Measurements from ENCODE around the gene RASSF3.
"Not testable (repeated sequence)": the region's sequence is repeated elsewhere in the genome, so short reads cannot be mapped to it uniquely, and the experiment has no call there.

Gene RASSF3, protein sequence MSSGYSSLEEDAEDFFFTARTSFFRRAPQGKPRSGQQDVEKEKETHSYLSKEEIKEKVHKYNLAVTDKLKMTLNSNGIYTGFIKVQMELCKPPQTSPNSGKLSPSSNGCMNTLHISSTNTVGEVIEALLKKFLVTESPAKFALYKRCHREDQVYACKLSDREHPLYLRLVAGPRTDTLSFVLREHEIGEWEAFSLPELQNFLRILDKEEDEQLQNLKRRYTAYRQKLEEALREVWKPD

DNA sequence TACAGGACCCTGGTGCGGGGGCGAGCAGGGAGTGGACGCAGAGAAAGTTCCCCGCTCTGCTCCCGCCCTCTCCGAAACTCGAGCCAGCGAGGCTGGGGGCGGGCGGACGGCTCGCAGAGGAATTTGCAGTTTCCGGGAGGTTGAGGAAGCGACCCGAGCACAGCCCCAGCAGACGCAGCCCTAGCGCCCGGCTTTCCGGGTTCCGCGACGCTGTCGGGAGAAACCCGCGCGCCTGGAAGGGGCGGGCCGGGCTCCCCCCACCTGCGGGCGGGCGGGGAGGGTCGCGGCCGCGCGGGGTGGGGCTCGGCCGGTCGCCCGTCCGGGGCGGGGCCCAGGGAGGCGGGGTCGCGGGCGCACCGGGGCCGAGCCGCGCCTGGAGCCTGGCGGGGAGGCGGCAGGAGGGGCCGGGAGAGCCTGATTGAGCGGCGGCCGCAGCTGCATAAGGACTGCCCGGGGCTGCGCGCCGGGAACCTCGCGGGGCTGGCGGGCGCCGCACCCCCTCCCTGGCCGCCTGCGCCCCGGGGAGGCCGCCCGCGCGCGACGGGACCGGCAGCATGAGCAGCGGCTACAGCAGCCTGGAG, at the start of gene RASSF3:
Gene RASSF3, plus strand, starts transcription at position 417 of the 581 bp plus-strand sequence. Its CDS starts 138 bp downstream, at position 555.
- DNase-seq (ENCODE audit: low read depth) = no peak

DNA sequence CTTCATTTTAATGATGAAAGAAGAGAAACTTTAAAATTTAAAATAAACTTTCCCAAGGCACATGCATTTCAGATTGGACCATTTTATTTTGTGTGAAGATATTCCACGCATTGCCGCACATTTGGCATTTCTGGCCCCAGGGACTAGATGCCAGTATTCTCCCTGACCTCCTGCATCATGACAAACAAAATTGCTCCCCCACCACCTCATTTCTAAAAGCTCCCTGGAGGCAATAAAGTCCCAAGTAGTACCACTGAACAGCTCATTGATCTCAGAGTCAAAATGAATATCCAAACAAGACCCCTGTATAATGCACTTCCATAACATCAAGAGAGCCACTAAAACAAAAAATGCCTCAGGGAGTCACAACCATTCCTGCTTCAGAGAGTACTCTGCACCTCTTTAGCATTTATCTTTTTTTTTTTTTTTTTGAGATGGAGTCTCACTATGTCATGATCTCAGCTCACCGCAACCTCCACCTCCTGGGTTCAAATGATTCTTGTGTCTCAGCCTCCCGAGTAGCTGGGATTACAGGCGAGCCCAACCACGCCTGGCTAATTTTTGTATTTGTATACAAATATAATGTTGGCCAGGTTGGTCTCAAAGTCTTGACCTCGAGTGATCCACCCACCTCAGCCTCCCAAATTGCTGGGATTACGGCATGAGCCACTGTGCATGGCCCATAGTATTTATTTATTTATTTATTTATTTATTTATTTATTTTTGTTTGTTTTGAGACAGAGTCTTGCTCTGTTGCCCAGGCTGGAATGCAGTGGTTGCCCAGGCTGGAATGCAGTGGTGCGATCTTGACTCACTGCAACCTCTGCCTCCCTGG, 48.8 kb upstream of the RASSF3 start:
- DNase-seq (ENCODE audit: low read depth) = no peak

DNA sequence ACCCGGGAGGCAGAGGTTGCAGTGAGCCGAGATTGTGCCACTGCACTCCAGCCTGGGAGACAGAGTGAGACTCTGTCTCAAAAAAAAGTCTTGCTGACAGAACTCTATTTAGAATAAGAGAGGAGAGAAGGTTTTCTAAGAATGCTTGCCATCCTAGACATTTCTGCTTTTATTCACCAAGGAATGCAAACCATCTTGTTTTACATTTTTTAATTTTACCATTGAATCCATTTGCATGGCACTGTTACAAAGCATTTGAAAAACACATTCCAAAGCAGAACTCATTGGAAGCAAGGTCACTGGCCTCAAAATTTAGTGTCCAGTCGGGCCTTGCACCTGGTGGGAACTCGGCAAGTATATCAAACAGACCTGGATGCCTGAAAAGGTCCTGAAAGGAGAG, 44.2 kb upstream of the RASSF3 start:
- DNase-seq (ENCODE audit: low read depth) = no peak

DNA sequence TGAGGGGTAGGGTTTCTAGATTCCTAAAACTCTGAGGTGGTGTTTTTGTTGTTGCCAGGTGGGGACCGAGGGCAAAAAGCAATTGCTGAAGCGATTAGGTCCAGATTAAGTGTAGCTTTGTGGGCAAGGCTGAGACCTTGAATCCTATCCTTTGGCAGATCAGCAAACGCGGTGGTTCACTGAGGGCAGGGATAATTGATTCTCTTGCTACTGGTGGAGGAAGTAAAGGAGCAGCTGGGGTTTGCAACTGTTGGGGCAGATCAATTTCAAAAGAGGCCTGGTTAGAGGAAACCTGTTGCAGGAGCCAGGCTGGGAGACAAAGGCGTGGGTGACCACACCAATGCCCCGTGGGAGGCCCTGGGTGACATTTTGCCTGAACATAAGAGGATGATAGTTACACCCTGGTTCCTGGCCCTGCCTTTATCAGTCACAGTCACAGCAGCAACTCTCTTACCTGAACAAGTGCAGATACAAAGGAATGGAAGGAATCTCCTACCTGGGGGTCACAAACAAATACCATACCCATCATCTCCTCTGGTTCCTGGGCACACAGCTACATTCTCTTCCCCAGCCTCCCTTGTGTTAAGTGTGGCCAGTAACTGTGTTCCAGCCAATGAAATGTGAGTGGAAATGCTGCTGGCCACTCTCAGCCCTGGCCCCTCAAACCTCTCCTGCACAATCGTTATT, 43.3 kb upstream of the RASSF3 start:
- DNase-seq (ENCODE audit: low read depth) = no peak

DNA sequence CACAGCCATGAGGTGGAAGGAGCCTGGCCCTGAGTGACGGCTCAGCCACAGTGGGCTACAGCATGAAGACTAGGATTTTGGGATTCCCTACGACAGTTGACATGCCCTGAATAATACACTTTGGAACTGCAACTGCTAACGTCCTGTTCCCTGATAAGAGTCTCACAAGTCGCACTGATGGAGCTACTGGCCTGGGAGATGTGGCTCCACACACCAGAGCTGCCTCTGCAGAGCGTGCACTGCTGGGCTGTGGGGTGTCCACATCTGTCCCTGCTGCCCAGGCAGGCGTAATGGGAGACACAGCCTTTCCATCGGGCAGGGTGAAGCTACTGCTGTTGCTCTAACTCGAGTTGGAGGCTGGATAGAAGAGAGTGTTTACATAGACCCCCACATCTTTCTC, 42.7 kb upstream of the RASSF3 start:
- DNase-seq (ENCODE audit: low read depth) = no peak

DNA sequence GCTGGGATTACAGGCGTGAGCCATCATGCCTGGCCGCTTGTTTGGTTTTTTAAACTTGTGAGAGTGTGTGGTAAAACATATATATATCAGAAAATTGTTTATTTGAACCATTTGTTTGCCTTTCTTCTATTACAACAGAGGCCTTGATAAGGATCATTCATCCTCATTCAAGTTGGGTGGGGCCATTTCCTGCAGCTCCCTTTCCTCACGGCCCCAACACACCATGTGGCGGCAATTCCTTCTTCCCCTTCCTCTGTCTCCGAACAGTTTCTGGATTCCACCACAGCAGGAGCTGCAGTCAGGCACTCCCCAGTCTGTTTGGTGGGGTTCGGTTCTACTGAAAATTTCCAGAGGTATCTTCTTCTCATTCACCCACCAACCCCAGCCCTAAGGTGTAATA, 42.0 kb upstream of the RASSF3 start:
- DNase-seq (ENCODE audit: low read depth) = no peak

DNA sequence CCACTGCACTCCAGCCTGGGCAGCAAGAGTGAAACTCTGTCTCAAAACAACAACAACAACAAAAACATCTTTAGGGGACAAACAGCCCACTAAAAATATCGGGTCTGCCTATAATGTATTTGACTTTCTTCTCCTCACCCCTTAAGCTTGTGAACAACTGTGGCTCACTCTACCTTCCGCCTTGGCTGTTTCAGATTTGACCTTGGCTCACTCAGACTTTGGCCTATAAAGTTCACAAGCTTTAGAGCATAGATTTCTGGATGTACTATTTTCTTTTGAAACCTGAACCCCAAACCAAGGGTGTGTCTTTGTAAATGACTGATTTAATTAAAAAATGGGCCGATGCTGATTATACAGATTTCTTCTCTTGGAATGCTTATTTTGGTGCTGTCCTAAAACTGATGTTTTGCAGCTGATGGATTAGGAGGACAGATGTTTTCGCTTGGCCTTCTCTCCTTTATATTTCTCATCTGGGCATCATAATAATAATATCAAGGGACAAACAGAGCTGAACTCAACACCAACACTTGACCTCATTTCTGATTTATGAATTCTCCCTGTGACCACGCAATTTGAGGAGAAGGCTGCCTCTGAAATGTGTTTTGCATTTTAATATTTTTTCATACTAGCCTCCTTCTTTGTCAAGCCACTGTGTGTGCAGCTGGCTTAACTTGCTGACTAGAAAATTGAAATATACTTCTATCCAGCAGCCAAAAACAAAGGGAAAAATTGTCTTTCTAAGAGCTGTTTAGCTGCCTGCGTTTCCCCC, 40.2 kb upstream of the RASSF3 start:
- no peak for DNase-seq (ENCODE audit: low read depth)

DNA sequence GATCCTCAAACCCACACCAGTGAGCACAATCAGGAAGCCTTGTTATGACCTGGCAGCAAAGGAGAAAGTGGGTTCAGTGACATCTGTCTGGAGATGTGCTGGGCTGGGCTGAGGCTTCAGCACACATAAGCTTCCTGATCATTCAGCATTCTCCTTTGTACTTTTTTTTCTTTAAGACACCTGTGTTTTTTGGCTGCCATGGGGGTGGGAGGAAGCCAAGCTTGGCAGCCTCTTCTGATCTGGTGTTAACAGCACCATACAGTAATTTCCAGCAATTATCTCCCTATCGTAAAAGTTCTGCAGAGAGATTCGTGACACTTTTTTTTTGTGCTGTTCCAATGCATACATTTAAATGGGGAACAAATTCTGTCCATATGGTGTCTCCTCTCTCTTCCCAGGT, 38.9 kb upstream of the RASSF3 start:
- no peak for DNase-seq (ENCODE audit: low read depth)

DNA sequence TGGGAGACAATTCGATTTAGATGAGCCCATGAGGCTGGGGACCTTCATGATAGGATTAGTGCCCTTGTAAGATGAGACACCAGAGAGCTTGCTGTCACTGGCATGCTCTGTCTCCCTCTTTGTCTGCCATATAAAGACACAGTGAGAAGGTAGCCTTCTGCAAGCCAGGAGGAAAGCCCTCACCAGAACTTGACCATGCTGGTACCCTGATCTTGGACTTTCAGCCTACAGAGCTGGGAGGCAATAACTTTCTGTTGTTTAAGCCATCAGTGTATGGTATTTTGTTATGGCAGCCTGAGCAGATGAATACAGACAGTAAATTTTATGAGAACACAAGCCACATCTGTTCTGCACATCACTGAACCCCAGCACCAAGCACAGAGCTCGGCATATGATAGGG, 38.1 kb upstream of the RASSF3 start:
- DNase-seq (ENCODE audit: low read depth) = no peak

DNA sequence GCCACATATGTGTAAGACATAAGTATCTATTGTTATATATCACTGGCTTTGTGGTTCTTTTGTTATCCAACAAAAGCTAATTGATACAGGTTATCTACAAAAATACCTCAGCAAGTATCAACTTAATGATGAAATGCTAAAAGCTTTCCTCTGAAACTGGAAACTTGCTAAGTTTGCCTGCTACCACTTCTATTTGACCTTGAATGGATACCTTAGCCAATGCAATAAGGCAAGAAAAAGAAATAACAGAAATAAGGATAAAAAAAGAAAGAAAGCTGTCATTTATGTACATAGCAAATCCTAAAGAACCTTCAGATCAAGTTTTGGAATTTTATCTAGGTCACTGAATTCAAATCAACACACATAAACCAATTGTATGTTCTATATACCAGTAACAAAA, 35.5 kb upstream of the RASSF3 start:
- DNase-seq (ENCODE audit: low read depth) = no peak

DNA sequence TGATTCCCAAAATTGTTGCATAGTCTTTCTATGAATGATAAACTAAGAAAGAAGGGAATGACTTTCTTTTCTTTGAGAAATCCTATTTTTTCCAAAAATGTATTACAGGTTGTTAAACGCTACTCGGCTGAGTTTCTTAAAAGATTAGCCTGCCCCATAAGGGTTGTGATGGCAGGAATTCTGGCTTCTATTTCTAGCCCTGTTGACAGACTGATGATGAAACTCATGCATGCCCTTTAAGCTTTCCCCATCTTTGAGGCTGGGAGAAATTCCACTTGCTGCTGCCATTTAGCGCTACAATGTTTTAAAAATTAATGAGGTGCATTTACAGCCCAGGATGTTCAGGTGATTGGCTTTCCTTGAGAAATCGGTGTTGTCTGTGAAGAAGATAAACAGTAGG, 33.2 kb upstream of the RASSF3 start:
- DNase-seq (ENCODE audit: low read depth) = no peak

DNA sequence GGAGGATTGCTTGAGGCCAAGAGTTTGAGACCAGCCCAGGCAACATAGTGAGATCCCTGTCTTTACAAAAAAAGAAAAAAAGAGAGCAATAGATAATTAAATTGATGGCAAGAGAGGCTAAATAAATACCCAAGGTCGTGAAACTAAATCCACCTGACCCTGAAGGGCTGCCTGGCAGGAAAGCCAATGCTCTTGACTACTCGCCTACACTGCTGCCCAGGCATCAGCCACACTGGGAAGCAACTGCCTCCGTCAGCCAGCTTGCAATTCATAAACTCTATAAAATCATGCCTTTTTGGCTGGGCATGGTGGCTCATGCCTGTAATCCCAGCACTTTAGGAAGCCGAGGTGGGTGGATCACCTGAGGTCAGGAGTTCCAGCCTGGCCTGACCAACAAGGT, 31.7 kb upstream of the RASSF3 start:
- DNase-seq (ENCODE audit: low read depth) = no peak

DNA sequence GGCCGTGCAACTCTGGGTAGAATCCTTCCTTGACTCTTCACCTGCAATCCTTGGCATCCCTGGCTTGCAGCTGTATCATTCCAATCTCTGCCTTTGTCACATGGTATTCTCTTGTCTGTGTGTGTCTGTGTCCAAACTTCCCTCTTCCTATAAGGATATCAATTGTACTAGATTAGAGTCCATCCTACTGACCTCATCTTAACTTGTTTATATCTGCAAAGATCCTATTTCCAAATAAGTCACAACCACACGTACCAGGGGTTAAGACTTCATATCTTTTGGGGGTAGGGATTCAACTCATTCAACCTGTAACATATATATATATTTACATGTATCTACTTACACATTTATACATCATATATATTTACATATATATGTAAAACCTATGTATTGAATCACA, 29.6 kb upstream of the RASSF3 start:
- no peak for DNase-seq (ENCODE audit: low read depth)

DNA sequence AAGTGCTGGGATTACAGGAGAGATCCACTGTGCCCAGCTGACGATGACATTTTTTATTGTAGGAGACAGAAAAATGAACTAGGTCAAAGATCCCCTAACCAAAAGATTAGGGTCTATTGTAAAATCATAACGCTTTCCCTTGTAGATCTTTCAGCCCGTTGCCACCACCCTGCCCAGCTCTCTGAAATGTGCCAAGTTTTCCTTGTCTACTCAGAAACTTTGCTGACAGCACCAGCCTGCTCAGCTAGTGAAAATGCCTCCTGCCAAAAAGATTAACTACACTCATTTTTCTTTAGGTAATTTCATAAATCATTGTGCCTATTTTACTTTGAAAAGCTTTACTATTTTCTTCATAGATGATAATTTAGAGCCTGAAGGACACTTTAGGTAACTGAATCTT, 28.2 kb upstream of the RASSF3 start:
- DNase-seq (ENCODE audit: low read depth) = no peak

DNA sequence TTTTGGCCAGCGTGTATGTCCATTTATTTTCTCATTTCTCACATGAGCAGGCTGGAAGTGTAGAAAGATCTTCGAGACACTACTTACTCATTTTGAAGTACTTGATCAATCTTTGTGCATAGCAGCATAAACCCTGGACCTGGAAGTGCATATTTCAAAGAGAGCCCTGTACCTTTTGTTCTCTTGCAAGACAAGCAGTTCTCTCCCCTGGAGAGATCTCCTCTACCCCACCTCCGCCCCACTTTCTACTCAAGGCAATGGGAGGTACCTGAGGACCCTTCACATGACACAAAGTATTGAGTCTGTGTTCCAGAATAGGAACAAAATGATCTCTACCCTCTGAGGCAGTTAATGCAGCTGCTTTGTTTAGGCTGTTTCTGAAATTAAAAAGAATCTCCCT, 27.4 kb upstream of the RASSF3 start:
- no peak for DNase-seq (ENCODE audit: low read depth)

DNA sequence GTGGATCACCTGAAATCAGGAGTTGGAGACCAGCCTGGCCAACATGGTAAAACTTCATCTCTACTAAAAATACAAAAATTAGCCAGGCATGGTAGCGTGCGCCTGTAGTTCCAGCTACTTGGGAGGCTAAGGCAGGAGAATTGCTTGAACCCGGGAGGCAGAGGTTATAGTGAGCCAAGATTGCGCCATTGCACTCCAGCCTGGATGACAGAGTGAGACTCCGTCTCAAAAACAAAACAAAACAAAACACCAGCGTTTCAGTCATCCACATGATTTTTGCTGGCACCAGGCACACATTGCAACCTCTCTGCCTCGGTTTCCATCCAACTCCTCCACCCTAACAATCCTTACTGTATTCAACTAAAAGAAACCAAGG, 26.9 kb upstream of the RASSF3 start:
- not testable (repeated sequence) for DNase-seq (ENCODE audit: low read depth)

DNA sequence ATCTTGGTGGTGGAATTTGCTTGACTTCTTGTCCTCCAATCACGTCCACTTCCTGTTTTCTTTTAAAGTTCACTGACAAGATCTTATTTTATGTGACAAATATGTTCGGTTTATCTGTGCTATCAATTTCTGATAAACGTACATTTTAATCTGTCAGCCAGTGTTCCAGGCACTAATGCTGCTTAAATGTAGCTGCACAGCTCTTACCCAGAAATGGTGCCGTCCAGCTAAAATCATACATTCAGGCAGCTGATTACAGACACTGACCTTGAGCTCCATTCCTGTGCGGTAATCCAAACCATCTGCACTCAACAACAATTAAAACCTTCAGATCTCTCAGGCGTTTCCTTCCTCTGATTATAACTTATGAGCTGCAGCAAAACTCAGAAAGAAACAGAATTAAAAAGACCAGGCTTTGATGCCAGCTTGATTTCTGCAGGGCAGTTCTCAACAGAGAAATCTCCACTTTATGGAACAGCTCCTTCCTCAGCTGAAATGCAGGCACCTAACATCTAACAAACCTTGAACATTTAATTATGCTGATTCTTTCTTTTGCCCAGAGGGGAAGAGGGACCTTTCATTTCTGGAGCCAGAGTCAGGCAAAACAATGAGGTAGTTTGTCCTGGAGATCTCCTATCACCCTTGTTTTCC, 26.4 kb upstream of the RASSF3 start:
- DNase-seq (ENCODE audit: low read depth) = no peak

DNA sequence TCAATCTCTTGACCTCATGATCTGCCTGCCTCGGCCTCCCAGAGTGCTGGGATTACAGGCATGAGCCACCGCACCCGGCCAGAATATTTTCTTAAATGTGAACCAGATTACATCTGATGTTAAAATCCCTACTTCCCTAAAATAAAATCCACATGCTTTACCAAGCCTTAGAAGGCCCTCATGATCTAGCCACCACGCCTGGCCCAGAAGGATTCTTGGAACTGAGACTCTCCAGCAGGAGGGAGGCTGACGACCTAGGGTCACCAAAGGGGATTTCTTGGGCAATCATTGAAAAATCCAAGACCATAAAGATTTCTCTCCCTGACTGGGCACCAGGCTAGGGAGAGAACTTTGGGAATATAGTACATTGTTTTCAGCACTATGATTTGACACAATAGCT, 25.2 kb upstream of the RASSF3 start:
- no peak for DNase-seq (ENCODE audit: low read depth)

DNA sequence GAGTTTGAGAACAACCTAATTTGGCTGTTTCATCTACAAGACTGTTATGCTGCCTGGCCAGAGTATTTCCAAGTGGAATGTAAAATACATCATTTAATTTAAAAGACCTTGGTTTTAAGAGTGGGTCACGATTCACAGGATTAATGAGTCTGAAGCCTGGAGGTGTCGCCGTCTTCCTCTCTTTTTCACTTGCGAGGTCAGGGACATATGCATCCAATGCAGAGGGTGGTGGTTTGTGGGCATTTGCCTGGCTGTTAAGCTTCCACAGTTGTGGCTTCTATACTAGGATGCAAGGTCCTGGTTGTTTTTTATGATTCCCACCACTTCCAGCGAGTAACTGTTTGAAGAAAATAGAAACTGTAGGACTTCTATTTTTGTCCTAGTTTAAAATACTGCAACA, 22.8 kb upstream of the RASSF3 start:
- DNase-seq (ENCODE audit: low read depth) = no peak

DNA sequence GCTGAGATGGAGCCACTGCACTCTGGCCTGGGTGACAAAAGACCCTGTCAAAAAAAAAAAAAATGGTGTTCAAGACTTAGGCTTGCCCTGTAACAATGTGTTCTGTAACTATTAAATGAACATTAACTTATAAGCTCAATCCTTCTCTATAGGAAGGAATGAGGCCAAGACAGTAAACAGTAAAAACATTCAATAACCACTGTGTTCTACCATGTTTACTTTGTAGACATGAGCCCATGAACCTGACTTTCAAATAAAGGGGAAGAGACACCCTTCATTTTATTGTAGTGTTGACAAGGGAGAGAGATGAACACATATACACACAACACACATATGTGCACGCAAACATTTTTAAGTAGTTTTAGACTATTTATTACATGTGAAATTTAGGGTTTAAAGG, 20.1 kb upstream of the RASSF3 start:
- DNase-seq (ENCODE audit: low read depth) = no peak

All from fibroblast of the conjunctiva (primary cell).